NCI-H146 treated with DMSO at 0.1 percent for 48 hours (cell line): ENCODE data around the gene USE1.
A peak's percentile ranks its signal among the peaks of the same experiment; 100 is the strongest.

Experiments
- DNase-seq: peaks from one replicate; lab custom pipeline; 2025; ENCODE audit not compliant: unreplicated experiment; lab: John Stamatoyannopoulos, UW

USE1 gene

DNA sequence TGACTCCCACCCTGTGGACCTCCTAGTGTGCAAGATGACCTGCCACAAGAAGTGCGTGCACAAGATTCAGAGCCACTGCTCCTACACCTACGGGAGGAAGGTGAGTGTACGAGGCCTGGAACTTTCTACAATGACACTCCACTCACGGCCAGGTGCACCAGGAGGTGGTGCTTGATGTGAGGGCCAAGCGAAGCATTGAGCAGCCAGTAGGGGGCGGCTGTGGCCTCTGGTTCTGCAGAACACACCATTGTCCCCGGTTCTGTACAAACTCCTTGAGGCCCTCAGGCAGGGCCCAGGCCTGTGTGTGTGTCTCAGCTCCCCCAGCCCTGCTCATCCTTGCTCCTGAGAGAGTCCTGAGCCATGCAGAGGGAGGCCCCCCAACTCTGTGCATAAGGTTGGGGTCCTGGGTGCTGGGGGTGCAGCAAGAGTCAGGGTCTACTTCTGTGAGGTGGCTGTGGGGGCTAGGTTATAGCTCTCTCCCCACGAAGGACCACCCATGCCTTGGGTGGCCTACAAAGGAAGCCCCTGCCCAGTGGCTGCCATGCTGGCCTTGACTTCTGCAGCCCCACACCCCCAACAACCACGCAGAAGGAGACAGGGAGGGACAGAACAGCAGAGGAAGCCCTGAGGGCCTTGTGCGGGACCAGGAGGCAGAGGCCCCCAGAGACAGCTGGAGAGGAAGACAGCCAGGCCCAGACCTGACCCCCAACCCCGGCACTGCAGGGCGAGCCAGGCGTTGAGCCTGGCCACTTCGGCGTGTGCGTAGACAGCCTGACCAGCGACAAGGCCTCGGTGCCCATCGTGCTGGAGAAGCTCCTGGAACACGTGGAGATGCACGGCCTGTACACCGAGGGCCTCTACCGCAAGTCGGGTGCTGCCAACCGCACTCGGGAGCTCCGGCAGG lies 9.7 kb upstream of the USE1 start:
- no peak for DNase-seq

DNA sequence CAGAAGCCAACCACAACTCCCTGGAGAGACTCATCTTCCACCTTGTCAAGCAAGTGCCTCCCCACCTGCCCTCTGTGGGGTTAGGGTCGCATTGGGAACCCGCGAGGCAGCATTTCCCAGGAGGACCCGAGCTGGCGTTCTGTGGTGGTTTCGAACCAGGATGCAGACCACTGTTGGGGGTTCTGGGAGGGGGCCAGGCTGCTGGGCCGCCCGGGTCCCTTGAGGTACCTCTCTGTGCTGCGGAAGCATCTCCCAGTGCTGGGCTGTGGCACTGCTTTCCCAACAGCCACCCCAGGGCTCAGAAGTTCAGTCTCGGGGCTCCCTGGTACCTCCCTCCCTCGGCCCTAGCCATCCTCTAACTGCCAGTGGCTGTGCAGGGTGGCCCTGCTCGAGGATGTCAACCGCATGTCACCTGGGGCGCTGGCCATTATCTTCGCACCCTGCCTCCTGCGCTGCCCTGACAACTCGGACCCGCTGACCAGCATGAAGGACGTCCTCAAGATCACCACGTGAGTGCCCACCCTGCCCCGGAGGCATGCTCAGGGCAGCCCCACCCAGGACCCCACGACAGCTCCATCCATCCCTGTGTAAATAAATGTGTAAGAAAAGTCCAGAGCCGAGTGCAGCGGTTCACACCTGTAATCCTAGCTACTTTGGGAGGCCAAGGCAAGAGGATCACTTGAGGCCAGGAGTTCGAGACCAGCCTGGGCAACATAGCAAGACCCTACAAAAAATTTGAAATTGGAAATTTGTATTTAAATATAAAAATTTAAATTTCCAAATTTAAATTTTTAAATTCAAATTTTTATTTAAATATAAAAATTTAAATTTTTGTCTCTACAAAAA lies 8.2 kb upstream of the USE1 start:
- DNase-seq, result no peak

DNA sequence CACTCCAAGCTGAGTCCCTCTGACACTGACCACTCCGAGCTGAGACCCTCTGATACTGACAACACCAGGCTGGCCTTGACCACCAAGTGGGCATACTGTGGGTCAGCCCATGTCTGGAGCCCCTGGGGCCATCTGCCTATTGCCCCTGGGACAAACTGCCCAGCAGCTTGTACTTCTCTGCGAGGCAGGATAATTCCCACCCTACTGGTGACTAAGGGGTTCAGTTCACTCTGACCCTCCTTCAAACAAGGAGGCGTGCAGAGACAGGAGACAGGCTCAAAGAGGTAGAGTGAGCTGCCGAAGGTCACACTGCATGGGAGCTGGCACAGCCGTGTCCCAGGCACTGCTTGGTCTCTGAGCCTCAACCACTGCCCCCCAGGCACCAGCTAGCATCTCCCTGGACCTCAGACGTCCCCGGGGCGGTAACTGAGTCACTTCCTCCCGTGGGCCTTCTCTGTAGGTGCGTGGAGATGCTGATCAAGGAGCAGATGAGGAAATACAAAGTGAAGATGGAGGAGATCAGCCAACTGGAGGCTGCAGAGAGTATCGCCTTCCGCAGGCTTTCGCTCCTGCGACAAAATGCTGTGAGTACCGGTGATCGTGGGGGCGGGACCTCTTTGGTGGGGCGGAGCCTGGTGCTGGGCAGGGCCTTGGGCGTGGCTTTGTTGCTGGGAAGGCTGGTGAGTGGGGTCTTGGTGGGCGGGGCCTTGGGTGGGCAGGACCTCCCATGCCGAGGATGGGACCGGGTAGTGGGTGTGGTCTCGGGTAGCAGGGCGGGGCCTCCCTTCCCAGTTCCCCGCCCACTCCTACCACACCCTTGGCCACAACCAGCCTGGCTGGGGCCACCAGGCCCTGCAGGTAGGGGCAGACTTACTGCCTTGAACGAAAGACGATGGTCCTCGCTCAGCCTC lies 5.8 kb upstream of the USE1 start:
- DNase-seq, result no peak

DNA sequence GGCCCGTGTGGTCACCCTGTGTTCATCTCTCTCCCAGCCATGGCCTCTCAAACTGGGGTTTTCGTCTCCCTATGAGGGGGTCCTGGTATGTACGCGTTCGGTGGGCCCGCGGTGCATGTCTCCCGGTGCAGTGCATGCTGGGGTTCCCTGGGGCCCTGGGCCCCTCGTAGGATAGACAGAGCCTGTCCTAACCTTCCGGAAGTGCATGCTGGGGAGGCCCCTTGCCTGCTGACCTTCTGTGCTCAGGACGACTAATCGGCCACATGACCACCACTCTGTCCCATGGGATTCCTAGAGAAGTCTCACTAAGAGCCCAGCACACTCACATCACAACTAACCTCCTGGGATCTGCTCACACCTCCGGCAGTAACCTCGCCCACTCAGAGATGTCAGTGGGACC lies 4.9 kb upstream of the USE1 start:
- no peak for DNase-seq

DNA sequence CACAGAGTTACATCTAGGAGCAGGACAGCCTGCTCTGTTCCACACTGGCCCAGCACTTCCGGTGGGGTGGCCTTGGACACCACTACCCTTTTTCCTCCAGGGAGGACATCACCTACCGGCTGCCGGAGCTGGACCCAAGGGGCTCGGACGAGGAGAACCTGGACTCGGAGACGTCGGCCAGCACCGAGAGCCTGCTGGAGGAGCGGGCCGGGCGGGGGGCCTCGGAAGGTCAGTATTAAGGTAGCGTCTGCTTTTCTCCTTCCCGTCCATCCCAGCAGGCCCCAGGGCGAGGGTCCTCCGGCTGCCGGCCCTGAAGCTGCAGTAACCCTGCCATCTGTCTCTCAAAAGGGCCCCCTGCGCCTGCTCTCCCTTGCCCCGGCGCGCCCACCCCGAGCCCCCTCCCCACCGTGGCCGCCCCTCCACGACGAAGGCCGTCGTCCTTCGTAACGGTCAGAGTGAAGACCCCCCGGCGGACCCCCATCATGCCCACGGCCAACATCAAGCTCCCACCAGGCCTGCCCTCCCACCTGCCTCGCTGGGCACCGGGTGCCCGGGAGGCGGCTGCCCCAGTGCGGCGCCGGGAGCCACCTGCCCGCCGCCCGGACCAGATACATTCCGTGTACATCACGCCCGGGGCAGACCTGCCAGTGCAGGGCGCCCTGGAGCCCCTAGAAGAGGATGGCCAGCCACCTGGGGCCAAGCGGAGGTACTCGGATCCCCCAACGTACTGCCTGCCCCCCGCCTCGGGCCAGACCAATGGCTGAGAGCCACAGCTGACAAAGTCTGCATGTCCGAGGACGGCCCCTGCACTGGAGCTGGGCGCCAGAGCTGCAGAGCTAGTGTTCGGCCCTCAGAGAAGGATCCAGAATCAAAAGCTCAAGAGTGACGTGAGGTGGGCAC lies 3.4 kb upstream of the USE1 start:
- no peak for DNase-seq

DNA sequence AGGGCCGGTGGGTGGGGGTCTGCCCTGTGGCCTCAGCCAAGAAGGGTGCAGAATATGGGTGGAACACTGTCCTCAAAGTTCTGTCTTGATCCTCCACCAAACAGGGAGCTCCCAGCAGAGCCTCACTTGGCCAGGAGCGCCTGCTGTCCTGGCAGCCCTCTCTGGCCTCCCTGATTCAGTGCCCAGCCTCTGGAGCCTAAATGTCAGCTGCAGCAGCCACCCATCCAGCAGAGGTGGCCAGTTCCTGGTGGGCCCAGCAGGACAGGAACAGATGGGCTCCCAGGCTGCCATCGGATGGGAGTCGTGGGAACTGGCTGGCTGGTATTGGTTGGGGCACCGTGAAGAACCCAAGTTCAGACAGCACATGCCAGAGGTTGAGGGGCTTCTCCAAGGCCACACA lies 1.8 kb upstream of the USE1 start:
- DNase-seq, result no peak

DNA sequence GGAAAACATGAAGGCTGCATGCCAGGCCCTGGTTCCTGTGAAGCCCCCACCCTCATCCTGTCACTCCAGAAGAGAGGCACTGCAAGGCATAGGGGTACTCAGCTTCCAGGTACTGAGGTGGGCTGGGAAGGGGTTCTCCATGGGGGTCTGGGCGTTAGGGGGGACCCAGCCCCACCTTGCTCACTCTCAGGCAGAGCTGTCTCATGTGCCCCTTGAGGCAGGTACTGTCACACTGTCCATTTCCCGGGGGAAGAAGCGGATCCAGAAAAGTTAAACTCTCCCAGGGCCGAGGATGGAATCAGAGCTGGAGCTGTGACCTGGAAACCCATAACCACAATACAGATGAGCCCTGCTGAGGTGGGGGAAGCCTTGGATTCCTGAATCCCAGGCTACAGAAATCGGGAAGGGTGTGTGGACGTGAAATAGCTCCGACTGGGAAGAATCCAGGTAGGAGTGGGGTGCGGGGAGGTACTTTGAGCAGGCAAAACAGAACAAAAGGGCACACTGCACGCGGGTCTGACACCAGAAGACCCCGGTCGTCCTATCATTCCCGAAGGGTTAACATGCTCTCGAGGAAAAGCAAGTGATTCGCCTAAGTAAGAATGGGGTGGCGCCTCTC lies 540 bp upstream of the USE1 start:
- DNase-seq, result peak; percentile 49

DNA sequence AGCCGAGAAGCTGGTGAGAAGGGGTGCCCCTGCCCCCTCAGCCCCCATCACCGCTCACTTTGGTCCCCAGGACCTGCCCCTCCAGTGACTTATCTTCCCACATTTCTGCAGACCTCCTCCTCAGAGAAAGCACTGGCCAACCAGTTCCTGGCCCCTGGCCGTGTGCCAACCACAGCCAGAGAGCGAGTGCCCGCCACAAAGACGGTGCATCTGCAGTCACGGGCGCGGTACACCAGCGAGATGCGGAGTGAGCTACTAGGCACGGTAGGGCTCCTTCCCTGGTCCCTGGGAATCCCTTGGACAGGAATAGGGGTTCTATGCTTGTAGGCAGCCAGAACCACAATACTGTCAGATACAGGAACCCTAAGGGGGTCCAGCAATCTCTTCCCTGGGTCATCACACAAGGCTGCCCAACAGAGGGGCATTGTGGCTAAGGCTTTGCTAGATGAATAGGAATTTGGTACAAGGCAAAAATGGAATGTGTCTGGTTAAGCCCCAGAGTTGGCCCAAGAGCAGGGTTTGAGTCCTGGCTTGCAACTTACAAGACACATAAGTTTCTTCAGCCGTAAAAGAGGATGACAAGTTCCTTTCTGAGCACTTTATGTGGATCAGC lies 1.0 kb downstream of the USE1 start:
- DNase-seq, result no peak

DNA sequence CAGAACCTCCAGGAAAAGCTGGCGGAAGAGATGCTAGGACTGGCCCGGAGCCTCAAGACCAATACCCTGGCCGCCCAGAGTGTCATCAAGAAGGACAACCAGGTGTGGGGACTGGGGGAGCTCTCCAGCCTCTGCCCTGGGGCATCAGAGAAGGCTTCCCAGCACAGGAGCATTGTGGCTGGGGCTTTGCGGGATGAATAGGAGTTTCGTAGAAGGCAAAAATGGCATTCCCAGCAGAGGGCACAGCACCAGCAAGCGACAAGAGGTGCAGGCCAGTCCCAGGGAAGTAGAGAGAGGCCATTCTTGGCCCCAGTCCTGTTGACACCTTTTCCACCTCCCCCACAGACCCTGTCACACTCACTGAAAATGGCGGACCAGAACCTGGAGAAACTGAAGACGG lies 4.1 kb downstream of the USE1 start:
- no peak for DNase-seq

DNA sequence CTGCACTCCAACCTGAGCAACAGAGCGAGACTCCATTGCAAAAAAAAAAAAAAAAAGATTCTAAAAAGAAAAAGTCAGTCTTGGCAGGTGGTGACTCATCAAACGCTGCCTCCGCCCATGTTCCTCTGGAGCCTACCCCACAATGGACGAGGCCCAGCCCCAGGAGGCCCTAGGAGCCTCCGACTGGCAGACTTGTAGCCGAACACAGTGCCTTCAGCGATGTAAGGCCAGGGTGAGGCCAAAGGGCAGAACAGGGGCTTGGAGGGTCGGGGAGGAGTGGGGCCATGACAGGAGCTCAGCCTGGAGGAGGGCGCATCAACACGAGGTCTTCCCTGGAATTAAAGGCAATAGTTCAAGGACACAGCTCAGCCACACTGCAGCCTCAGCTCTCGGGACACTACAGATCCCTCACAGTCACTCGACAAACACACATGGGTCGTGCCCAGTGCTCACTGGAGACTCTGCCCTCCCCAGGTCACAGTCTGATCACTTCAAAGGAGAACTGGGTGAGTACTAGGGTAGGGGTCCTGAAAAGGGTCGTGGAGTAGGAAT lies 5.1 kb downstream of the USE1 start:
- no peak for DNase-seq

DNA sequence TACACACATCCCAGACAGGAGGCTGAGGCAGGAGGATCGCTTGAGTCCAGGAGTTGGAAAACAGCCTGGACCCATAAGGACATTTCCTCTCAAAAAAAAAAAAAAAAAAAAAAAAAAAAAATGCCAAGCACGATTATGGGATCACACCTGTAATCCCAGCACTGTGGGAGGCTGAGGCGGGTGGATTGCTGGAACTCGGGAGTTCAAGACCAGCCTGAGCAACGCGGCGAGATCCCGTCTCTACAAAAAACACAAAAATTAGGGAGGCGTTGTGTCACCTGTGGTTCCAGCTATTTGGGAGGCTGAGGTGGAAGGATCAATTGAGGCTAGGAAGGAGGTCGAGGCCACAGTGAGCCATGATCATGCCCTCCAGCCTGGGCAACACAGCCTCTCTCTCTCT lies 9.9 kb downstream of the USE1 start:
- DNase-seq, result no peak

DNA sequence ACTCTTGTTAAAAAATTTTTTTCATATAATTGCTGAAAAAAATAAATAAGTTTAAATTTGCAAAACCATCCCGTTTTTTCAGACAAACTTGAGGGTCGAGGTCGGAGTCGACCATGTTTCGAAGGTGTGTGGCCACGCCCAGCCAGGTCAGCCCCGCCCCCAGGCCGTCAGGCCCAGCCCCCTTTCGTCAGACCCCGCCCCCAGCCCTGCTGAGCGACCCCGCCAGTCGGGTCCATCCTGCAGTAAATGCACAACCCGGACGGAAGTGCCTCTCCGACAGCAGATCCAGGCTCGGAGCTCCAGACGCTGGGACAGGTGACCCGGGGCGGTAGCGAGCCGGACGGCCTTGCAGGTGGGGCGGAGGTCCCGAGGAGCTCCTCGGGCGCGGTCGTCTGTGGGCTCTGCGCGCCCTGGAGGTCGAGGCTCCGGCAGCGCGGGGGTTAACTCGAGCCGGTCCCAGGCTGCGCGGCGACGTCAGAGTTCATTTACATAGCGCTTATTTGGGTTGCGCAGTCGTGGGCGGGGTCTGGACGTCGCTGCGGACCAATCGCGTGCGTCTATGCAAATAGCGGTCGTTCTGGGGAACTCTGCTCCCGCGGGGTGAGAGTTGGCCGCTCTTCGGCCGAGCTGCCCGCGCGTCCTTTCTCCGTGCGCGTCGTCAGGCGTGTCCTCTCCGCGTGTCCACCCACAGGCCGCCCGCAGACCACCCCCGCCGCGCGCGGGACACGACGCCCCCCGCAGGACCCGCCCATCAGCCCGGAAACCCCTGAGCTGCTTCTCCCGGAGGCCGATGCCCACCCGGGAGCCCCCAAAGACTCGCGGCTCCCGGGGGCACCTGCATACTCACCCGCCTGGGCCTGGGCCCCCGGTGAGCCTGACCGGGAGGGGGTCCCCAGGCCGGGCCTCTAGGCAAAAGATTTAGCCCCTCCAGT lies 11.1 kb downstream of the USE1 start, which contains the start of gene OCEL1:
TSS of gene OCEL1 (plus strand) at position 225 of the 932 bp plus-strand sequence. CDS start at position 247, 22 bp downstream.
- DNase-seq, result peak; percentile 98

DNA sequence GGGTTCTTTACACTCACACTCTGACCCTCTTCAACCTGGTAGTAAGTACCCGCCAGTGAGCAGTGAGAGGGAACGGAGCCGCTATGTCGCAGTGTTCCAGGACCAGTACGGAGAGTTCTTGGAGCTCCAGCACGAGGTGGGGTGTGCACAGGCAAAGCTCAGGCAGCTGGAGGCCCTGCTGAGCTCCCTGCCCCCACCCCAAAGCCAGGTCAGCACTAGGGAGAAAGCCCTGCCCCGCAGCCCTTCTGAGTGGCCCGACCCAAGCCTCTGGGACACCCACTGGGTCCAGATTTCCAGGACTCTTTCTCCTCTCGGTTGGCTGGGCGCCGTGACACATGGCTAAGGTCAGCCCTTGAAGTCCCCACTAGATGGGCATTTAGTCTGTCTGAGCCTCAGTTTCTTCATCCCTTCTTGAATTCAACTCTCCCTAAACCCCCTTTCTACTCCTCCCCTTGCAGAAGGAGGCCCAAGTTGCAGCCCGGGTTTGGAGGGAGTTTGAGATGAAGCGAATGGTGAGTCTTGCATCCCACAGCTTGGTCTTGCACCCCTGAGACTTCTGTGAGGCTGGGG lies 12.7 kb downstream of the USE1 start:
- no peak for DNase-seq

DNA sequence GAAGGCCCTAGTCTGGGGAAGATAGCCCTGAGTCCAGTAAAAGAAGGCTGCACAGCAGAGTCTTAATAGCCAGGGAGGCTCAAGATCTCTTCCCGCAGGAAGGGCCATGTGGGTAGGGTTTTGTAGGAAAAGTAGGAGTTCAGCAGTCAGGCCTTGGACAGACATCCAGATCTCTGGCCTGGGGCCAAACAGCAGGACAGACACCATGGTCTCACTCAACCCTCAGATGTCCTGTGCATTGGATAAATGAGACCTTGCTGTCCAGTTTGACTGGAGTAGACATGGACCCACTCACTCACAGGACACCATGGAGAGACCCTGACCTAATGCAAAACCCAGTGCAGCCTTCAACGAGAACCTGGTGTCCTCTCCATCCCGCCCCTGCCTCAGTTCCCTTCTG lies 14.7 kb downstream of the USE1 start:
- no peak for DNase-seq

DNA sequence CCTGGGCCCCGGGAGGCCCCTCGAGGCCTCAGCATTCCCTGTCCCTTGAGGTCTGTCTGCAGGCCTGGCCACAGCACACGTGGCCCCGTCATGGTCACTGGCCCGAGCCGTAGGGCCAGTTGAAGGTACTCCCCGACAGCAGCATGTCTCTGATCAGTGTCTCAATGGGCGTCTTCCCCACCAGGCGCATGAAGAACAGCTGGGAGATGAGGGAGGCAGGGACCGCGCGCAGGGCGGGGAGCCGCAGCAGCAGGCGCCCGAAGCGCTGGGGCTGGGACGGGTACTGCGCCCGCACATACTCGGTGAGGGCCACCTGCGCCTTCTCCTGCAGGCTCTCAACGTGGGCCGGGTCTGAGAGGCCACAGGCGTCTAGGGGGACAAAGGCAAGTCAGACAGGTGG lies 17.1 kb downstream of the USE1 start:
- no peak for DNase-seq

DNA sequence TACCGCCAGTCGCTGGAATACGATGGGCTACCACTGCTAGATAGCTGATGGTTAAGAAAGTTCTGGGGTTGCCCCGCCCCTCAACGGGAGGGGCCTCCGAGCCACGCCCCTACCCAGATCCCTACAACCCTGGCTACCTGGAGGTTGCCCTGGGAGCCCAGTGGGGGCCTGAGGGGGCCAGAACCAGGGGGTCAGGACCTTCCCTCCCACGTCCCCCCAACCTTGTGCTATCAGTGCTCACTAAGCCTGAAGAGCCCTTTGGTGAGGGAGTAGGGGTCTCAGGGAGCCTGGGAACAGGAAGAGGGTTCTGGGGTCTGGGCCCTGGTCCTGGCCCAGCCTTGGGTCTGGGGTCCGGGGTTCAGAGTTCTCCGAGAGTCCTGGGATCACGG lies 19.7 kb downstream of the USE1 start:
- no peak for DNase-seq

DNA sequence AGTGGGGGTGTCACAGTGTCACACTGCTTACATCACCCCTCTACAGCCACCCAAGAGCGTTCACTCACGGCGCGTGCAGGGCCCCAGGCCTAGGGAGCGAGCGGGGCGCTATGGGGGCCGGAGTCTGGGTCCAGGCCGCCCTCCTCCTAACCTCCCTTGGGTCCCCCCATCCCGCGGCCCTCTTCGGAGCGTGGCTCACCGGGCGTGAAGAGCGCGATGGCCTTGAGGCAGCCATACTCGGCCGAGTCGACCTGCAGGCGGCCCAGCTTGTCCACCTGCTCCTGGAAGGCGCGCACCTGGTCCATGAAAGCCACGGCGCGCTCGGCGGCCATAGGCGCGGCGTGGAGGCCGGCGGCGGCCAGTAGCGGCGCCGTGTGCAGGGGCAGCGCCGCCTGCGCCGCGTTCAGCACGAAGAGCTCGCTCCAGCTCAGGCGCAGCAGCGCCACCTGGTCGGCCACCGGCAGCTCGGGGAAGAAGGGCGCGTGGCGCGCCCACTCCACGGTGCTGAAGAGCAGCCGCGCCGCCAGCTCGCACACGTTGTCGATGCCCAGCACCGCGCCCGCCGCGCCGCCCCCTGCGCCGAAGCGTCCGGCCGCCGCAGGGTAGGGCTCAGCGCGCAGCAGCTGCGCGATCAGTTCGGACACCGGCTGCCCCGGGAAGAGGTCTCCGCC lies 20.3 kb downstream of the USE1 start:
- no peak for DNase-seq
